Central memory CD4-positive, alpha-beta T cell (primary cell): ENCODE results near the gene PEPD.

Experiments
- DNase-seq: peaks from one replicate; pipeline ENCODE4 v3.0.0; 2022

PEPD gene

DNA sequence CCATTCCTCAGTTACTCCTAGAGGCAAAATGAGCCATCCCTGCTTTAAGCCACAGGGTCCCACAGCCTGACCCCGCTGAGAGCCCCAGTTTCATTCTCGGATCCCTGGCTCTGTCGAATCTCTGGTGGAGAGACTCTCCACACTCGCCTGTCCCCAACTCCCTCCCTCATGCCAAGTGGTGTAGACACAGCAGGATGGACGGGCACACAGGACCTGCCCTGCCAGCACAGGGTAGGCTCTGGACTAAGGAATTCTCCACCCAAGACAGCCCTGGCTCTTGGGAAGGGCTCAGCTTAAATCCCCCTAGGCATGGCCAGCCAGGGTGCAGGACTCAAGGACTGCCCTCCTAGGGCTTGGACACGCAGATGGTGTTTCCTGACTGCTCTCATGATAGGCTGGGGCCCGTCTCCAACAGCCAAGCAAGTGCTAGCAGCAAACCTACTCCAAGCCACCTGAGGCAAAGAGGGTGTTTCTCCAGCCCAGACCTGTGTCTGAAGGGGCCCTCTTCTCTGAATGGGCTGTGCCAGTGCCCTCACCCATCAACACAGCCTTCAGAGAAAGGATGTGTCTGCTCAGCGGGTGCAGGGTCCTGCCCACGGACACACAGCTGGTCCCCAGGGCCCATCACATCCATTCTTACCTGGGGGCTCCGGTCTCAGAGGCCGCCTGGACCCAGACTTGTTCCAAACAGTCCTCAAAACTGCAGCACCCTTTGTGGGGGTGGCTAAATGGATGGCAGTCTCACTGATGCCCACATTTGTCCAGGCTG, 65.3 kb downstream of the PEPD start:
- no peak for DNase-seq

DNA sequence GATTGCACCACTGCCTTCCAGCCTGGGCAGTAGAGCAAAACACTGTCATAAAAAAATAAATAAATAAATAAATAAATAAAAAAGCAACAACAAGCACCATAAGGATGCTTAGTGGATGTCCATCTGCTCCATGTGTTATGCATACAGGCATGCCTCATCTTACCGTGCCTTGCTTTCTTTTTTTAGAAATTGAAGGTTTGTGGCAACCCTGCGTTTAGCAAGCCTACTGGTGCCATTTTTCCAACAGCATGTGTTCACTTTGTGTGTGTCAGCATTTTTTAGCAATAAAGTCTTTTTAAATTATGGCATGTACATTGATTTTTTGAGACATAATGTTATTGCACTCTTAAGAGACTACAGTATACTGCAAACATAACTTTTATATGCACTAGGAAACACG, 68.3 kb downstream of the PEPD start:
- DNase-seq, result no peak

DNA sequence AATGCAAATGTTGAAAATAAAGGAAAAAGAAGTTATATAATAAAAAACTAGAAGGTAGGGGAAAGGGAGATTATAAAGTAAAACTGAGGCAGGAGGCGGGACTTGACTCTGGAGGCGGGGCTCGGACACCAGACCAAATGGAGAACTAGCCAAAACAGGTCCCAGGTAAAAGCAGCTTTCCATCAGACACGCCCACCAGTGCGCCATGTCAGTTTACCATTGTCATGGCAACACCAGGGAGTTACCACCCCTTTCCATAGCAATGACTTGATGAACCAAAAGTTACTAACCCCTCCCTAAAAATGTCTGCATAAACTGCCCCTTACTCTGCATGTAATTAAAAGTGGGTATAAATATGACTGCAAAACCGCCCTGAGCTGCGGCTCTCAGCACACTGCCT, 70.9 kb downstream of the PEPD start:
- no peak for DNase-seq

DNA sequence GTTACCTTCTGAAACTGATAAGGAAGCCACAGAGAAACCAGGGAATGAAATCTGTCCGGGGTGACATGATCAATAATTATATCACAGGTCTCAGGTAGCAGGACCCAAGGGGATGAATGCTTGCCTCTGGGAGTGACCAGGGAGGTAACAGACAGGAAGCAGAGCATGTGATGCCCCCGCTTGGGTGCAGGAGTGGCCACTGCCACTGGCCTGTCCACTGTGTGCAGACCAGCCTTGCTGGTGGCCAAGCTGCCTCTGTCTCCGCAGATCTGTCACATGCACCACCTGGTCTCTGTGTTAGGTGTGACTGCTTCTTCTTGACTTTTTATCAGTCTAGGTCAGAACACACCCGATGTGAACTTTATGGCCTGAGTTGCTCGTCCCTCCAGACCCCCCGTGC, 71.8 kb downstream of the PEPD start:
- no peak for DNase-seq

DNA sequence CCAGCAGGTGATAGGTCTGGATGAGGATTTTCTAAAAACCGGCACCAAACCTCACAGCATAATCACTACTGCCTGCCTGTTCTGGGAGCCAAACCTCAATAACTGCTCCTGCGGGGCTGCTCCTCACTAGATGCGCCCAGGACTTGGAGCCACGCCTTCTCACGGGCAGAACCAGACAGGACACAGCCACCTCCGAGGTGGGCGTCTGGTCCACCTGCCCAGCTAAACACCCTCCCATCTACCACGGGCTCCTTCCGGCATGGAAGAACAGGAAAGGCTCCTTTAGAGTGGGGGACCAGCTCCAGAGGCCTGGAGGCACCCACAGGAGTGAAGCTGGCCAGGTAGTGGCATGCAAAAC, 73.5 kb downstream of the PEPD start:
- DNase-seq, result no peak

DNA sequence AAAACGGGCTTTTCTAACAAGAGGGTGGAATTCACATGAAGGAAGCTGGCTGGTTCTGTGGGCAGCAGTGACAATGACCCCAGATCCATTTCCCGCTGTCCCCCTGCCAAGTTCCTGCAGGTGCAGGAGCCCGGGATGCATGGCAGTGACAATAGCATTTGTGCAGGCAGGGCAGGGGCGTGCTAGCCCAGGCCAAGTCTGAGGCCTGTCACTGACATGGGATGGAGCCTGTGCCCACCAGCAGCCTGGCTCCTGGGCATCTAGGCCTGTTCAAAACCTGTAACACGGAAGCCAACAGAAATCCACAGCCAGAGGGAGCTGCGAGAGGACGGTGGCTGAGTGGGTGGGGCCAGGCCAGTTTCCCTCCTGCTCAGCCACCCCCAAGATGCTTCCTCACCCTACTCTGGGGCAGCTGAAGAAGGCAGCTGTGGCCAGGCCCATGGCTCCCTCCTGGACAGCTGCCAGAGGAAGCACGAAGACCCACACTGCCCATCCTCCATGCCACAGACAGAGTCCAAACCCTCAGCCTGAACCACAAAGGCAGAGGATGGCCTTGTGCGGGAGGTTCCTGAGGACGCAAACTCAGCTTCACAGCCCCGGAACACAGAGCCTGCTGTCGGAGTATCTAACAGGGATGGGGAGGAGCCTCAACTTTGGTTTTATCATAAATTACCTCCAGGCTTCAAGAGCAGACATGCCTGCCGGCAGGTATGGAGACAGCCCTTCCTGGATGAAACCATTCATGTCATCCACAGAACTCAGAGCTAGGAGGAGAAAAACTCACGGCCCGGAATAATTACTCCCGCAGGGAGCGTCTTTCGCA, 74.0 kb downstream of the PEPD start:
- DNase-seq, result no peak

DNA sequence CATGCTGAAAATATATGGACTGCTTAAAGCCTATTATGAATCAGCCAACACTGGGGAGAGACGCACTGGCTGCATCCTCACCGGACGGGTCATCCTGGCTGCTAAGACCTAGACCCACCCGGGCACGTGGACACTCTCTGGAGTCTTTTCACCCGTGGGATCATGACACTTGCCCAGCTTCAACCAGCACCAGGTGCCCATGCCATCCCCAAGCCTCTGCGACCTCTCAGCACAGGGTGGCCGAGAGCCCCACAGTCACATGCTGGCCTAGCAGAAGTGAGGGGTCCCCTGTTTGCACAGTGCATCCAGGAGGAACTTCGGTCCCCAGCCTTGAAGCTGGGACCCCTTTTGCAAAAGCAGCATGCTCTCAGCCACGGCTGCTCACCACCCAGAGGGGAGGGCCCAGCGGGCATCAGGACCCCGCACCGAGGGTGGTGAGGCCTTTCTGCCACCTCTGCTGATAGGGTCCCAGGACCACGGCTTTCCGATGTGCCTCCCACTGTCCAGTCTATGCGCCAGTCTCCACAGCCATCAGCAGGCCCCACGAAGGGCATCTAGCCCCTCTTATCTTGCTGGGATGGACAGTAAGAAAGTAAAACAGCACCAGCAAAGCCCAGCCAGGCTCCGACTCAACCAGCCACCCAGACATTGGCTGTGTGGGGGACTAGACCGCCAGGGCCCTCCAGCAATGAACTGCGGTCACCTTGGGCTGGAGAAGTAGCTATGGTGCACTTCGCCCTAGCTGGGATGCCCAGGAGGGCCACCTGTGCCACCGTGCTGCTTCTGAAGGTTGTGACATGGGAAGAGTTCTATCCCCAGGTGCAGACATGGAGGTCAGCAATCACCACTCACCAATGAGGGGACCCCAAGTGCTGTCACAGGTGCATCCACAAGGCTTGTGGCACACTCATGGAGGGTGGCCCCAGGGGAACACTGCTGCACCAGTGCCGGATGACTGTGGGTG, 75.0 kb downstream of the PEPD start:
- DNase-seq, result no peak

DNA sequence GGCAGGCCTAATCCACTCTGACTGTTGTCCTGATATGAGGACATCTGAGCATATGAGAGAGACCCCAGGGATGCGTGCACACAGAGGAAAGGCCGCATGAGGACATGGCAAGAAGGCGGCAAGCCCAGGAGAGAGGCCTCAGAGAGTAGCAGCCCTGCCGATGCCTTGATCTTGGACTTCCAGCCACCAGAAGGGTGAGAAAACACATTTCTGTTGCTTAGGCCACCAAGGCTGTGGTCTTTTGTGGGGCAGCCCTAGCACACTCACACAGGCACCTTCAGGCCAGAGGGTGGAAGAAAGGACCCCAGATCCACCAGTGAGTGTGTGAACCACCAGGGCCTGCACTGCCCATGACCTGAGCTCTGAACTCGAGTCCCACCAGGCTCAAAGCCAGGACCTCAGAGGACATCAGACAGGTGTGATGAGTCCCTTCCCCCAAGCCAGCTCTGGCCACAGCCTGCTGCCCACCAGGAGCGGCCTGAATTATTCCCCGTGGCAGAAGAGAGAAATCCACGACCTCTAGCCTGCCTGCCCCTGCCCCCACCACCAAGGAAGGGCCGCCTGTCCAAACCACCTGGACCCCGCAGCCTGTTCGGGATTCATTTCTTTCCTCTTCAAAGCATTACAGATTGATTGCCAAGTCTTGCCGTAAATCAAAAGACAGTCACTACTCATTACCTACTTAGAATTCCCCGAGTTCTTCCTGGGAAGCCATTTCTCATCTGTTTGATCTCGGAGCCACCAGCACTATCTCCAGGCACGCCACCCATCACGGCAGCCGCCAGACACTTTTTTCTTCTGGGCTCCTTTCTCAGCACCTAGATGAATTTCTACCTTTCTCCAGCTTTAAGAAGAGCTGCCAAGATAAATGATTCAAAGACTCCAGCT, 75.9 kb downstream of the PEPD start:
- DNase-seq, result no peak

DNA sequence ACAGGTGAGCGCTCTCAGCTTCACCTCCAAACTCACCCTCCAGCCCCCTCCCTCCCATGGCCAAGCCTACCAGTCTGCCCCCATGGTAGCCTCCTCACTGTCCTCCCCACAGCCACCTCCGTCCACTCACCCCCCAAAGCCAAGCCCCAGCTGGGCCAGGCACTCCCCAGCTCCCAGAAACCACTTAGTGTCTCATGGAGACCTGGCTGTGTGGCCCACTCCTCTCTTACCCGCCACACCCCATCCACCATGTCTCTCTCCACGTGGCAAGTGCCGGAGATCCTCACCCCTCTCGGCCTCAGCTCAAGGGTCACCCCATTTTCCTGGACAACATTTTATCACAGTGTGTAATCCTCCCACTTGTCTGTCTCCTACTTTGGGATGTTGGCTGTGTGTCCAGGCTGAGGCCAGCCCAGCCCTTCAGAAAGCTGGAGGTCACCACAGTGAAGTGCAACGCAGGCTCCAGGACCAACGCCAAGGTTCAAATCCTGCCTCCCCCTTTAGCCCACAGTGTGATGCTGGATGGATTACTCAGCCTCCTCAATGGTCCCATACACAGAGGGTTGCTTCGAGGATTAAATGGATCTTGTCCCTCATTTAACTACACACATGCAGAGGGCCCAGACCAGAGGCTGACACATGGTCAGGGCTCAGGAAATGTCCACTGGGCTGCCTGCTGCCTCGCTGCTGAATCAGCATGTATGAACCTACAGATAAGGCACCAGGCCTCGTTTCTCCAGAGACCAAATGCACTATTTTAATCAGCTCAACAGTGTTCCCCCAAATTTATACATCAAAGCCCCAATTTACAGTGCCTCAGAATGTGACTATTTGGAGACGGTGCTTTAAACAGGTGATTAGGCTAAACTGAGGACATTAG, 76.8 kb downstream of the PEPD start:
- no peak for DNase-seq

DNA sequence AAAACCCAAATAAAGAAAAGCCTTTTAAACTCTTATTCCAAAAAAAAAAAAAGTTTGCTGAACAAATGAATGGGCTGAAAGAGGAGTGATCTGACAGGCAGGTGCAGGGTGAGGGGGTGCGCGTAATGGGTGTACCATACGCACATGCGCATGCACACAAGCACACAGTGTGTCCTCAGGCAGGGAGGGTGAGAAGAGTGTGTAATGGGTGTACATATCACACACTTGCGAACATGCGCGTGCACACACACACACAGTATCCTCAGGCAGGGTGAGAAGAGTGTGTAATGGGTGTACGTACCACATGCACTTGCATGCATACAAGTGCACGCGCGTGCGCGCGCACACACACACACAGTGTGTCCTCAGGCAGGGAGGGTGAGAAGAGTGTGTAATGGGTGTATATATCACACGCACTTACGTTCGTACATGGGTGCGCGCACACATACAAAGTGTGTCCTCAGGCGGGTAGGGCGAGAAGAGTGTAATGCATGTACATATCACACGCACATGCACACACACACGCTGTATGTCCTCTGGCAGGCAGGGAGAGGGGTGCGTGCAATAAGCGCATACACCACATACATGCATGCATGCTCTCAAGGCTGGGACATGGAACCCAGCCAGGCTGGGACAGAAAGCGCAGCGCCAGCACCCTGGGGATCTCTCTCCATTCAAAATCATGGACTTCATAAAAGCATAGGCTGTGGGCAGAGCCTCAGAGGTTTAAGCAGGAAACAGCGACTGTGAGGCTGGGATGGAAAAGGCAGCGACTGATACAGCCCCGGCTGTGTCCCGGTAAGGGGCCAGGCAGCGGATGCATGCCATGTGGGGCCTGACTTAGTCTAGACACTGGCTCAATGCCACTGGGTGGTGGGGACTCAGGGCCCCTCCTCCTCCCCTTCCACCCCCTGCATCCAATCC, 77.7 kb downstream of the PEPD start:
- DNase-seq, result no peak

DNA sequence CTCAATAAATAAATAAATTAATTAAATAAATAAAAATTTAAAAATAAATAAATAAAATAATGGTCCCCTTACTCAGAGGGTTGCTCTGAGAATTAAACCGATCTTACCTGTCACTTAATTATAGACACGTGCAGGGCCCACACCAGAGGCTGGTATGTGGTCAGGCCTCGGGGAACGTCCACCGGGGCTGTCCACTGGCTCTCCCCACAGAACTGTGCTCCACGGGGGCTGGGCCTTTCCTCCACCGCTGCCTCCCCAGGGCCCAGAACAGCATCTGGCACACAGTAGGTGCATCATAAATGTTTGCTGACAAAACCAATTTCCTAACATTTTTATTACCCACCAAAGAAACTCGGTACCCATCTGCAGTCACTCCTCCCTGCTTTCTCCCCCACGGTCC, 78.9 kb downstream of the PEPD start:
- DNase-seq, result no peak

DNA sequence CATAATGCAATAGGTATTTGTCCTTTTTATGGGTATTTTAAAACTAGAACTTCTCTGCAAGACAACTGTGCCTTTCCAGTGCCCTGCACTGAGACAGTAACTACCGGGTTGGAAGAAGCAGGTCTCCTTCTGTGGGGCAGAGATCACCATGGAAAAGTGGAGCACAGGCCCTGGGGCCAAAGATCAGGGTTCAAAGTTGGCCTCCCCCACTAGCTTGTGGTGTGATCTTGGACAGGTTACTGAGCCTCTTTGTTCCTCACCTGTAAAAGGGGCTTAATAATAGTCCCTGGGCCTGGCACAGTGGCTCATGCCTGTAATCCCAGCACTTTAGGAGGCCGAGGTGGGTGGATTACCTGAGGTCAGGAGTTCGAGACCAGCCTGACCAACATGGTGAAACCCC, 79.8 kb downstream of the PEPD start:
- DNase-seq, result no peak

DNA sequence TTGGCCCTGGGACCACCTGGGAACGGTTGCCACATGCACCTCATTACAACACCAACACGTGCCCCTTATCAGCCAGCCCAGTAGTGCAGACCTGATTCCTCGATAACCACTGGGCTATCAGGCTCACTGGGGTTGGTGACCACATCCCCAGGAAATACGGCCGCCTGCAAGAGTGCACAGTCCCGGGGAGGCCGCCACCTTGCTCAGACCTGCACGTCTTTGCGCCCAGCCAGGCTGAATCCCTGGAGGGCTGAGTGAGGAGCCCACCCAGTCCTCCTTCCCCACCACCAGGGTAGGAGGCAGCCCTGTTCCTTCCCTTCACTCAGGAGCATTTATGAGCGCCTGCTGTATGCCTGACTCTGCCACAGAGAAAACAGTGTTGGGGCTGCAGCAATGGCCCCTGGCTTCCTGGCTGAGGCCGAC, 80.3 kb downstream of the PEPD start:
- DNase-seq, result no peak

DNA sequence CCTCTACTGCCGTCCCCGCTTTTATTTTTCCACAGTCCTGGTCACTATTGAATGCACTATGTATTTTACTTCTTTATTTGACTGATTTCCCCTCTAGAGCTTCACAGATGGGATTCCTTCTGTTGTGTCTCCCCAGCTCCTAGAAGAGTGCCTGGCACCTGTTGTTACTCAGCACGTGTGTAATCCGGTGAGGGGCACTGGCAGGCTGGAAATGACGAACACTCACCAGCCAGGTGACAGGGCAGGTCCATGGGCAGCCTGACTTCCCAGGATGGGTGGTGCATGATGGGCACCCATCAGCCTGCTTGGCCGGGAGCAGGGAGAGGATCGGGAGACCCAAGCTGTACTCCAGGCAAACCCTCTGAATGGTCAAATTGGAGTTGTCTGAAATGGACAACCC, 80.9 kb downstream of the PEPD start:
- no peak for DNase-seq

DNA sequence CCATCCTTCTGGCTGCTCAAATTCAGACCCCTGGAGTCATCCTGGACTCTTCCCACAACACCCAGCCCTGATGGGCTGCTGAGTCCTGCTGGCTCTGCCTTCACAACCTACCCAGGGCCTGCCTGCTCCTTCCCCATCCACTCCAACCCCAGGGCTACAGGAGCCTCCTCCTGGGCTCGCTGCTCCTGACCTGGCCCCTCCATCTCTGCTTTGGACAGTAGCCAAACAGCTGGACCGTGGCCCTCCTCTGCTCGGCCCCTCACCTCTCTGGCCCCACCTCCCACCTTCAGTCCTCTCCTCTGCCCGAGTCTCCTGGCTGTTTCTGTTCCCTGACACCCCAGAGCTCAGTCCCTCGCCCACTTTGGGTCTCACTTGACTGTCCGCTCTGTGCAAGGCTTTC, 81.3 kb downstream of the PEPD start:
- DNase-seq, result no peak

DNA sequence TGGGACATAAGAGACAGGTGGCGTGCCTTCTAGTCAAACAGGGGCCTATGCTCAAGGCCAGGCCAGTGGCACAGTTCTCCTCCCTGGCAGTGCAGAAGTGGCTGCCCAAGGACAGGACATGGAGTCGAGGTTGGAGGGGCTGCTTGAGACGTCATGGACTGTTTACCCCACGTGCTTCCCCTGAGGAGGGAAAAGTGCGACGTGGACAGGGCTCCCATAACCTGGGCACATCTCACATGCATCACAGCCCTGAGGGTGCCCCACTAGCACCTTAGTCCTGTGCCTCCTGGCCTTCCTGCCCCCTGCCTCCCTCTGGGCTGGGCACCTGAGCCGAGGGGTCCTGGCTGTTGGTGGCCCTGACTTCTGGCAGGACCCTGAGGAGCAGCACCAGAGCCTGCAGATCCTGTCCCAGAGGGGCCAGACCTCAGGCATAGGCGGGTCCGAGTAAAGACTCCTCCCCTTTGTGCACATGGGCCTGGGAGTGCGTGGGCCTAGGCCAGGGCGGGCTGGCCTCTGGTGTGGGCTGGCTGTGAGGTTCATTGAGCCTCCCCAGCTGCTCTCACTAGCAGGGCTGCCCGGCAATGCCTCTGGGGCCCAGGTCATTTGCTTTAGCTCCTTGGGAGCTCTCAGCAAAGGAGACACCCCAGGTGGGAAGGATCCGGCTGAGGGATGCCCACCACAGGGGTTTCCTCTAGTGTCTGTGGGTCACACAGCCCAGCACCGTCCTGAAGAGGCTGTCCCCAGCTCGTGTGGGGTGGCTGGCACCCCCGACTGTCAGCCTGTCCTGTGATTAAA, 82.4 kb downstream of the PEPD start:
- DNase-seq, result no peak

DNA sequence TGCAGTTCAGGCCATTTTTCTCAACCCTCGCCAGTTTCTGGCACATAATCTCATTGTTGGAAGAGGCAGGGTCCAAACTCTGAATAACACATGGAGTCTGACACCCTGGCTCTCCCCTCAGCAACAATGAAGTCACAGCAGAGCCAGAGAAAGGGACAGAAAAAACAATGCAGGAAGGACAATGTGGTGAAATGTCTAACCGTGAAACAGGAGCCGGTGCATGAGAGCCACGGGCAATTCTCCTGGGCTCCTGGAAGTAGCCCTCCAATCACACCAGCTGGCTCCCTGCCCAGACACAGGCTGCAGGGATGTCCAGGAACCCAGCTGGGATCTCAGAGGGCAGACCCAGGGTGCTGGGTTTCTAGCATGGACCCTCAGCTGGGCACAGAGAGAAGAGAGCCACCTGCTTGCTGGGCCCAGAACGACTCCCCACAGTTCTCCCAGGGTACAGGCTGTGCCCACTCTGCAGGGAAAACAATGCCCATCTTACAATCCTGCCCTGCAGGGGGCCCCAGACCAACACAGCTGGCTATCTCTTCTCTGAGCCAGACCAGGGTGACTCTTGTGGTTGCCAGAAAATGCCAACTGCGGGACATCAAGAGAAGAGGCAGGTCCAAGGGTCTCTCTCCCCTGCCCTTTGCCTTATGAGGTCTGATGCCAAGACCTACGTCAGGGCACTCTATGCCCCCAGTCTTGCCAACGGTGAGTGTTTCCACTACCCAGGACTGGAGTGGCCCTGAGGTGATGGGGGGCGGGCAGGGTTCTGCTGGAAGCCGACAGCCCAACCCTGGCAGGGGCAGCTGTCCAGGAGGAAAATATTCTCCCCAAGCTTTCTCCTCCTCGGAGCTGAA, 83.5 kb downstream of the PEPD start:
- no peak for DNase-seq

DNA sequence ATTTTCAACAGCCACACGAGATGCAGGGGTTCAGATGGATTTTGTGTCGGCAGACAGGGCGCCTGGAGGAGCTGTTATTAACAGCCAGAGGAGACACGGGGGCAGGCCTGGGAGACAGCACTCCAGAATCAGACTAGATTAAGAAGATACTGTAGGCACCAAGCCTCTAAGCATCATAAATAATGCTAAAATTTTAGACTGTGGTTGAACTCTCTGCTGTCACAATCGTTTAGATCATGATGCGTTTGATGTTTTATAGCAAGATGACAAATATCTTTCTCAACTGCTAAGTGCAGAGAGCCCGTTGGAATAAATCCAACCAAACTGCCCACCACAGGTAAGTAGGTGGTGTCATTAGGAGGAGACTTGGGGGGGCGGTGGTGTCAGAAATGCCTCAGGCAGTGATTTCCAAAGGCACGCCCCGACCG, 84.2 kb downstream of the PEPD start:
- DNase-seq, result no peak
